Breast epithelium (tissue), 3 donors: Measurements from ENCODE around the gene PLXNC1.

Source experiments
- CTCF ChIP-seq, 3 donors: fragments of 450-650 bp; IDR thresholded peaks; one replicate each; pipeline ENCODE4 v1.5.1; 2016 to 2017; ENCODE audit warnings: antibody characterized with exemption in 3 of 3, mild to moderate bottlenecking in 3 of 3, moderate library complexity in 3 of 3
- POLR2A ChIP-seq: fragments of 450-650 bp; IDR thresholded peaks from one replicate; pipeline ENCODE4 v1.6.1; 2016; ENCODE audit warnings: antibody characterized with exemption, mild to moderate bottlenecking, moderate library complexity
- POLR2AphosphoS5 ChIP-seq, 3 donors: sonication (generic); formaldehyde crosslinking; IDR thresholded peaks; one replicate each; pipeline ENCODE4 v1.6.1; 2017; ENCODE audit warnings: antibody characterized with exemption in 3 of 3

- no peak for TF ChIP-seq CTCF (IDR thresholded peaks at IDR 0.05)
- no peak for TF ChIP-seq POLR2A
- no peak for TF ChIP-seq POLR2AphosphoS5 (IDR thresholded peaks at IDR 0.05)
Measured at GRCh38 chr12:94151582-94151981, 3.2 kb downstream of the PLXNC1 start.
